Measurements from ENCODE around the gene GJD4. TPM values are rescaled to one million over a fixed set of nuclear protein-coding genes. Genes with fewer than 3 reads are reported as not detected.

GJD4 gene
- total RNA-seq, 1 donor from 2014 or later = not detected

DNA sequence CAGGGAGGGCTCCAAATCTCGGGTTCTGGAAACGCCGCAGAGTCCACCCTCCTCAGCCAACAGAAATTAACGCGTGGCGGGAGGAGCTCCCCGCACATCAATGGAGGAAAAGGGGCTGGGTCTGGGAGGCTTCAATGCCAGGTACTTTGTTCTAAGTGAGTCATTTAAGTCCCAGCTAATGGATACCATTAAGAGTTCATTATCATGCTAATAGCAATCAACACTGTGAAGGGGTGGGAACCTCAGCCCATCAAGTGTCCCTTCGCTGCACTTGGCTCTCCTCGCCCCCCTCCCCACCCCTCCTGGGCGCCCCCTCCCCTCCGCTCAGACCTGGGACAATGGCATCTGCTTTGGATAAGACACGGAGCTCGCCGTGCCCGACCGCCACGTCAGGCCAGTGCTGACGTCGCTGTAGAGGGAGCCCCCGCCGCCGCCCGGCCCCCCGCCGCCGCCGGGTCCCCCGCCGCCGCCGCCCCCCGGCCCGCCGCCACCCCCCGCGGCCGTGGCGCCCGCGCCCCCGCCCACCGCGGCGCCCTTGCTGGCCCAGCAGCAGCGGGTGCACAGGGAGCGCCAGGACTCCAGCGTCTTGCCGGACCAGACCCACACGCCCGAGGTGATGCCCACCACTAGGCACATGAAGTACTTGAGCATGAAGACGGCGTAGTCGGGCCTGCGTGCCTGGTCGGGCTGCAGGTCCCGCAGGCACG, 34.0 kb downstream of the GJD4 start:
- CTCF ChIA-PET = interaction anchor here (1.1 to 1.6 kb wide), 2 partner anchors 1086 to 1242 kb away, joined by 3 to 8 read pairs; no protein-coding TSS in a partner anchor
- DNase-seq = no peak
- intact Hi-C loops (cut with micrococcal nuclease) = loop anchor here (5.0 to 10.0 kb wide), 2 partner anchors 394 to 1858 kb away; no protein-coding TSS in a partner anchor
- ATAC-seq (ENCODE audit: low read depth) = no peak
- POLR2A ChIA-PET = no interaction called here
- Mint-ChIP-seq H3K27me3 (peaks cover 42% of the 10 kb centered on the region), H3K36me3 (ENCODE audit: low read depth) (no peaks in the 10 kb centered on the region), H3K9me3 (no peaks in the 10 kb centered on the region), H3K4me3 (peak overlapping the region; percentile 60), H3K4me1 (peaks cover 29% of the 10 kb centered on the region), H3K27ac (no peak overlapping the region)
- TF ChIP-seq, protein P1, sequence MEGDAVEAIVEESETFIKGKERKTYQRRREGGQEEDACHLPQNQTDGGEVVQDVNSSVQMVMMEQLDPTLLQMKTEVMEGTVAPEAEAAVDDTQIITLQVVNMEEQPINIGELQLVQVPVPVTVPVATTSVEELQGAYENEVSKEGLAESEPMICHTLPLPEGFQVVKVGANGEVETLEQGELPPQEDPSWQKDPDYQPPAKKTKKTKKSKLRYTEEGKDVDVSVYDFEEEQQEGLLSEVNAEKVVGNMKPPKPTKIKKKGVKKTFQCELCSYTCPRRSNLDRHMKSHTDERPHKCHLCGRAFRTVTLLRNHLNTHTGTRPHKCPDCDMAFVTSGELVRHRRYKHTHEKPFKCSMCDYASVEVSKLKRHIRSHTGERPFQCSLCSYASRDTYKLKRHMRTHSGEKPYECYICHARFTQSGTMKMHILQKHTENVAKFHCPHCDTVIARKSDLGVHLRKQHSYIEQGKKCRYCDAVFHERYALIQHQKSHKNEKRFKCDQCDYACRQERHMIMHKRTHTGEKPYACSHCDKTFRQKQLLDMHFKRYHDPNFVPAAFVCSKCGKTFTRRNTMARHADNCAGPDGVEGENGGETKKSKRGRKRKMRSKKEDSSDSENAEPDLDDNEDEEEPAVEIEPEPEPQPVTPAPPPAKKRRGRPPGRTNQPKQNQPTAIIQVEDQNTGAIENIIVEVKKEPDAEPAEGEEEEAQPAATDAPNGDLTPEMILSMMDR (IDR thresholded peaks at IDR 0.05) = no peak

DNA sequence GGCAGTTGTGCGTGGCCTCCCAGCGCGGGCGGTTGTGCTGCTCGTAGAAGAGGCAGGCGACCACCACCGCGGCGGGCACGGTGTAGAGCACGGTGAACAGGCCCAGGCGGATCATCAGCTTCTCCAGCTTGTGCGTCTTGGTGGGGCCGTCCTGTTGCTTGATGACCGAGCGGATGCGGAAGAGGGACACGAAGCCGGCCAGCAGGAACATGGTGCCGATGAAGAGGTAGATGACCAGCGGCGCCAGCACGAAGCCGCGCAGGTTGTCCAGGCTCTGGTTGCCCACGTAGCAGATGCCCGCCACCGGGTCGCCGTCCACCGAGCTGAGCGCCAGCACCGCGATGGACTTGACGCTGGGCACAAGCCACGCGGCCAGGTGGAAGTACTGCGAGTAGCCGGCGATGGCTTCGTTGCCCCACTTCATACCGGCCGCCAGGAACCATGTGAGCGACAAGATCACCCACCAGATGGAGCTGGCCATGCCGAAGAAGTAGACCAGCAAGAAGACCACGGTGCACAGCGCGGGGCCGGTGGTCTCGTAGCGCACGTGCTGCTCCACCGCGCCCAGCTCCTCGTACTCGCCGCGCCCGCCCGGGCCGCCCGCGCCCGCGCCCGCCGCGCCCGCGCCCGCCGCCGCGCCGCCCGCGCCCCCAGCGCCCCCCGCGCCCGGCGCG, 34.7 kb downstream of the GJD4 start:
- no peak for DNase-seq
- intact Hi-C loops (cut with micrococcal nuclease) = loop anchor here (5.0 to 10.0 kb wide), 6 partner anchors 78 to 1857 kb away; partner anchors contain the start of gene CCNY
- no peak for ATAC-seq (ENCODE audit: low read depth)
- Mint-ChIP-seq H3K27ac (no peak overlapping the region), H3K9me3 (no peaks in the 10 kb centered on the region), H3K27me3 (peaks cover 44% of the 10 kb centered on the region), H3K4me1 (peaks cover 30% of the 10 kb centered on the region), H3K4me3 (peak overlapping the region; percentile 84), H3K36me3 (ENCODE audit: low read depth) (no peaks in the 10 kb centered on the region)
- POLR2A ChIA-PET = no interaction called here
- CTCF ChIA-PET = interaction anchor here (1.1 to 1.3 kb wide), 2 partner anchors 1140 to 1242 kb away, joined by 3 read pairs; no protein-coding TSS in a partner anchor
- TF ChIP-seq, protein P1 (IDR thresholded peaks at IDR 0.05) = no peak

DNA sequence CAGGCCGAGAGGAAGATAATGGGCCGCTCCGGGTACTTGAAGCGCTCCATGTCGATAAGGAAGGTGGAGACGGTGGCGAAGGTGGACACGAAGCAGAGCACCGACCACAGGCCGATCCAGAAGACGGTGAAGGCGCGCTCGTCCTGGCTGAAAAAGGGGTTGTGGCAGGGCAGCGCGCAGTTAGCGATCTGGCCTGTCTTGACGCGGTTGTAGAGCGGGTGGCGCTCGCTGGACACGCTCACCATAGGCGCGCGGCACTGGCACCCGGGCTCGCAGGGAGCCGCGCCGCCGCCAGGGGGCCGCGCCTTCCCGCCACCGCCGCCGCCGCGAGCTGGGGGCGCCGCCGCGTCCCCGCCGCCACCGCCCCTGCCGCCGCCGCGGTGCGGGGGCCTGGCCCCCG, 35.3 kb downstream of the GJD4 start:
- ATAC-seq (ENCODE audit: low read depth) (peak; percentile 41), DNase-seq (peak; percentile 45)
- TF ChIP-seq, protein P1 (IDR thresholded peaks at IDR 0.05) = no peak
- peaks cover 46% of the 10 kb centered on the region for H3K27me3 Mint-ChIP-seq
- ChIA-PET CTCF (interaction anchor here (0.8 to 1.3 kb wide), 3 partner anchors 11 to 1139 kb away, joined by 3 read pairs; no protein-coding TSS in a partner anchor), POLR2A (no interaction called here)
- peaks cover 30% of the 10 kb centered on the region for H3K4me1 Mint-ChIP-seq
- no peak overlapping the region for H3K27ac Mint-ChIP-seq
- no peaks in the 10 kb centered on the region for H3K36me3 Mint-ChIP-seq (ENCODE audit: low read depth)
- no peaks in the 10 kb centered on the region for H3K9me3 Mint-ChIP-seq
- H3K4me3 Mint-ChIP-seq = peak overlapping the region; percentile 84
- intact Hi-C loops (cut with micrococcal nuclease) = loop anchor here (5.0 kb wide), 4 partner anchors 78 to 897 kb away; partner anchors contain the start of gene CCNY

DNA sequence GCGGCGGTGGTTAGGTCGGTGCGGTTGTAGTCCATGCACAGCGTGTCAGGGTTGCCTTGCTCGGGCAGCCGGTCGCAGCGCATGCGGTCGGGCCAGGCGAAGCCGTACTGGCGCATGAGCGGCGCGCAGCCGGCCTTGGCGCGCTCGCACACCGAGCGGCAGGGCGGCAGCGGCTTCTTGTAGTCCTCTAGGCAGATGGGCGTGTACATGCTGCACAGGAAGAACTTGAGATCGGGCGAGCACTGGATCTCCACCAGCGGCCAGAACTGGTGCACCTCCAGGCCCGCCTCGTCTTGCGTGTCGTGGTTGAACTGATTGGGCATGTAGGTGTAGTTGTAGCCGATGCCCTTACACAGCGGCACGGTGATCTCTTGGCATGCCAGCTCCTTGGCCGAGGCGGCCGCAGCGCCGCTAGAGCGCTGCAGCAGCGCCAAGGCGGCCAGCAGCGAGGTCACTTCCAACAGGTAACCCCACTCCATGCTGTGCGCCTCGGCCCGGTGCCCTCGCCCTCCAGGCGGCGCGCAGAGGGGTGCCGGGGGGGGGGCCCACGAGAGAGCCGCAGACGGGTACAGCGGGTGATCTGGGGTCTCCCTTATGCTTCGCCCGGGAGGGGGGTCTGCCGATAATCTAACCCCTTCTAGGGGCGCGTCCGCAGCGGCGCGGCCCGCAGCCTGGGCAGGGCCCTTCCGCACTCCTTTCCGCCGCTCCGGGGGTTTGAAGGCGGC, 36.0 kb downstream of the GJD4 start:
- Mint-ChIP-seq H3K4me3 (peak overlapping the region; percentile 80), H3K9me3 (no peaks in the 10 kb centered on the region), H3K27ac (no peak overlapping the region), H3K27me3 (peaks cover 40% of the 10 kb centered on the region), H3K36me3 (ENCODE audit: low read depth) (no peaks in the 10 kb centered on the region), H3K4me1 (peaks cover 30% of the 10 kb centered on the region)
- ChIA-PET CTCF (interaction anchor here (0.8 to 1.3 kb wide), 3 partner anchors 10 to 1138 kb away, joined by 3 read pairs; no protein-coding TSS in a partner anchor), POLR2A (no interaction called here)
- intact Hi-C loops (cut with micrococcal nuclease) = loop anchor here (5.0 kb wide), 4 partner anchors 79 to 896 kb away; partner anchors contain the start of gene CCNY
- TF ChIP-seq, protein P1 (IDR thresholded peaks at IDR 0.05) = no peak
- peak; percentile 41 for DNase-seq
- peak; percentile 31 for ATAC-seq (ENCODE audit: low read depth)

All from activated B cell treated with CpG ODN at 0.5 μM for 24 hours (primary cell).